ENCODE measurements around the gene PRR5.

DNA sequence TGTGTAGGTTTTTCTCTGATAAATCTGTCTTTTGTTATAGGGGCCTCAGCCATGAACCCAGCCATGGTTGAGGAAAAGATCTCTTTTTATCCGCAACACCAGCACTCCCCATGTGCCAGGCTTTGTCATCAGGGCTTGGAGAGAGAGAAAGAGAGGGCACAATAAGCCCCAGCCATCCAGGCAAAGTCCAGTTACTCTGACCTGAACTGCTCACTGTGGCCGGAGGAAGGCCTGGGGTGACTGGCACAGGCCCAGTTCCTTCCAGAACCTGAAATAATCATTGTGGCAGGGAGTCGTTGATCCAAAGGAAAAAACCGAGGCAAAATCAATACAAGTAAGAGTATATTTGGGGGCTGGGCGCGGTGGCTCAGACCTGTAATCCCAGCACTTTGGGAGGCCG is 46.5 kb downstream of the PRR5 start:
- TF ChIP-seq POLR2A (IDR thresholded peaks at IDR 0.05; ENCODE audit: low read depth, low read length) (no peak), TAF1 (IDR thresholded peaks at IDR 0.05; ENCODE audit: low read depth, low read length) (no peak), PAX5 (IDR thresholded peaks at IDR 0.05; ENCODE audit: insufficient read depth, low read length, severe bottlenecking) (no peak), POLR2AphosphoS5 (IDR thresholded peaks at IDR 0.05; ENCODE audit: low read depth, low read length) (no peak)

All from GM12891 (cell line).